Lower leg skin (tissue), 4 donors: ENCODE results near the gene CXXC5. TPM values are rescaled to one million over a fixed set of nuclear protein-coding genes. Genes with fewer than 3 reads are reported as not detected.

ENCODE experiments used
- DNase-seq, 2 donors: peaks; one replicate each; pipeline ENCODE4 v3.0.0-alpha.2; 2019; ENCODE audit warnings: low spot score in 2 of 2
- H3K4me3 ChIP-seq: fragments of 200-600 bp; sonication (generic); 2 replicates; pipeline ENCODE4 v1.5.1; 2017; ENCODE audit warnings: mild to moderate bottlenecking, low read depth; ENCODE audit not compliant: poor library complexity, severe bottlenecking
- CTCF ChIP-seq, 3 donors: fragments of 450-650 bp; IDR thresholded peaks; one replicate each; pipeline ENCODE4 v1.5.1; 2016; ENCODE audit warnings: antibody characterized with exemption in 3 of 3, mild to moderate bottlenecking in 3 of 3, moderate library complexity in 2 of 3
- POLR2A ChIP-seq, 2 donors: fragments of 450-650 bp; IDR thresholded peaks; one replicate each; pipeline ENCODE4 v1.6.1; 2016 to 2017; ENCODE audit warnings: antibody characterized with exemption in 2 of 2, mild to moderate bottlenecking in 1 of 2, moderate library complexity in 1 of 2
- WGBS, 2 donors: methylation state at CpG; one replicate each; pipeline ENCODE4 v1.1.5; 2018; 5-methylcytosine and 5-hydroxymethylcytosine counted together
- intact Hi-C: fragments of 100-400 bp; cut with DNase I; formaldehyde crosslinking; loops from one replicate; pipeline ENCODE4 v1.15.0; 2023; ENCODE audit warnings: low total_unique reads
- total RNA-seq, 4 donors: library from RNA; depleted of rRNA; stranded (reverse); fragments of >200 nt; gene quantifications; one replicate each; pipeline ENCODE4 v1.1.0, GENCODE V29; 2016

CXXC5 gene
- total RNA-seq, 4 donors from 2014 or later, result 36.4 to 69.3 (median 45.2) TPM

DNA sequence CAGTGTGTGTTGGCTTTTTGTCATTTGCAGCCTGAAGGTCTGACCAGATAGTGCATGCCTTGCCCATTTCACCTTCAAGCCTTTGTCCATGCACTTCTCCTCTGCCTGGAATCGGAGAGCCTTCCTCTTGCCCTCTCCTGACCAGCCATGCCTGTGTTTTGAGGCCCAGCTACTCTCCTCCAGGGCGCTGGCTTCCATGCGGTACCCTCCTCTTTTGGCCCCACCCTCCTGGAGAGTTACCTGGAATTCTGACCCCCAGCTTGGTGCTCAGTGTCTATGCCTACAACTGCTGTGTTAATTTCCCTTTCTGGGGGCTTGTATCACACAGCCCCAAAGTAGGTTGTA is 52.5 kb downstream of the CXXC5 start:
- WGBS, 2 donors, result 93 to 94% methylated on average over 3 of the region's 3 CpGs
- no peak for DNase-seq
- TF ChIP-seq POLR2A (IDR thresholded peaks at IDR 0.05) (no peak), CTCF (IDR thresholded peaks at IDR 0.05) (no peak)
- intact Hi-C loops, result no loop called here
- no peak overlapping the region for H3K4me3 ChIP-seq

DNA sequence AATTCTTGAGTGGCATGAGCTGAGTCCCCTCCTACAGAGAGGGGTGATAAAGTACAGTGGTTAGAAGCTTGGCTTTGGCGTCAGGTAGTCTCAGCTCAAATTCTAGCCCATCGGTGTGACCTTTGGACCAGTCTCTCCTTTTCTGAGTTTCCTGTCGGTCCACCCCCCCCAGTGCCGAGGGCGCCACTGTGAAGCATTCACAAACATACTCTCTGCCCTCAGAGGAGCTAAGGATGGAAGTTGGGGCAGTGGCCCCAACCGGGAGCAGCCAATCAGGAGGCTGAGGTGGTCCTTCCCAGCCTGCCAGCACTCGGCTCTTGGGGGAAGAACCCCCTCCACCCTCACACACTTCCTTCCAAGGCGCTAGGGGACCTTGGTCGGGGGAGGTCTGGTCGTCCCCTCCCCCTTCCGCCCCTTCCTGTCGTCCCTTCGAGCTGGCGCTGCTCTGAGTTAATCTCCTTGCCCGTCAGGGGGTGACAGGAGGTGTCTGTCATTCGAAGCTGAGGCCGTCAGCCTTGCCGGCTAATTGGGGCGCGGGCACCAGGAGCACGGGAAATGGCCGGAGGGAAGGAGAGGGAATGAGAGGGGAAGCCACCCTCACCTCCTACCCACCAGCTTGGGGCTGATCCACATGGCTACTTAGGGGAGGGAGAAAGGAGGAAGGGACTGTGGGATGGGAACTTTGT is 53.0 kb downstream of the CXXC5 start:
- TF ChIP-seq POLR2A (IDR thresholded peaks at IDR 0.05) (no peak), CTCF (IDR thresholded peaks at IDR 0.05) (no peak)
- 42 to 51% methylated on average over 21 to 22 of the region's 22 CpGs for WGBS, 2 donors
- no peak overlapping the region for H3K4me3 ChIP-seq
- intact Hi-C loops, result no loop called here
- DNase-seq, result no peak

DNA sequence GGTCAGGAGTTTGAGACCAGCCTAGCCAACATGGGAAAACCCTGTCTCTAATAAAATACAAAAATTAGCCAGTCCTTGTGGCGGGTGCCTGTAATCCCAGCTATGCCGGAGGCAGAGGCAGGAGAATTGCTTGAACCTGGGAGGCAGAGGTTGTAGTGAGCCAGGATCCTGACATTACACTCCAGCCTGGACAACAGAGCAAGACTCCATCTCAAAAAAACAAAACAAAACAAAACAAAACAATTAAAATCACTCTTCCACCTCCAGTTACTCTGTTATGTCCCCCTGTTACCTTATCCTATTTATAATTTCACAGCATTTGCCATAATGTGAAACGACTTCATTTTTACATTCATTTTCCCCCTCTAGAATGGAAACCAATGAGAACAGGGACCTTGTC is 54.4 kb downstream of the CXXC5 start:
- no peak overlapping the region for H3K4me3 ChIP-seq
- DNase-seq, result no peak
- 89 to 93% methylated on average over 3 of the region's 3 CpGs for WGBS, 2 donors
- no peak for TF ChIP-seq CTCF (IDR thresholded peaks at IDR 0.05)
- no peak for TF ChIP-seq POLR2A (IDR thresholded peaks at IDR 0.05)
- intact Hi-C loops, result no loop called here

- DNase-seq, result no peak
- no peak overlapping the region for H3K4me3 ChIP-seq
- intact Hi-C loops, result no loop called here
- TF ChIP-seq POLR2A (IDR thresholded peaks at IDR 0.05) (no peak), CTCF (IDR thresholded peaks at IDR 0.05) (no peak)
- WGBS, 2 donors, result 96 to 98% methylated on average over 4 of the region's 4 CpGs
Measured at GRCh38 chr5:139704748-139705147, 56.6 kb downstream of the CXXC5 start.

GRCh38 chr5:139705191-139705590 is 57.0 kb downstream of the CXXC5 start:
- H3K4me3 ChIP-seq, result no peak overlapping the region
- 85 to 89% methylated on average over 3 of the region's 3 CpGs for WGBS, 2 donors
- intact Hi-C loops, result no loop called here
- TF ChIP-seq CTCF (IDR thresholded peaks at IDR 0.05), result no peak
- no peak for TF ChIP-seq POLR2A (IDR thresholded peaks at IDR 0.05)
- DNase-seq, result no peak
